IMR-90 (cell line): ENCODE data around the gene SSH2.

ENCODE experiments used
- CHD1 ChIP-seq: IDR thresholded peaks from 2 replicates; pipeline ENCODE4 v1.6.1; 2012; ENCODE audit warnings: low read depth, low read length, improper control_type of control experiment
- MAFK ChIP-seq: IDR thresholded peaks from 2 replicates; pipeline ENCODE4 v1.6.1; 2012; ENCODE audit warnings: low read depth, low read length, improper control_type of control experiment
- MXI1 ChIP-seq: IDR thresholded peaks from 2 replicates; pipeline ENCODE4 v1.6.1; 2012; ENCODE audit warnings: low read depth, mild to moderate bottlenecking, low read length, moderate library complexity, borderline replicate concordance
- POLR2A ChIP-seq: IDR thresholded peaks from 2 replicates; pipeline ENCODE4 v1.6.1; 2012; ENCODE audit warnings: mild to moderate bottlenecking, low read depth, low read length
- RAD21 ChIP-seq: IDR thresholded peaks from 2 replicates; pipeline ENCODE4 v1.6.1; 2012; ENCODE audit warnings: low read length, improper control_type of control experiment
- RCOR1 ChIP-seq: IDR thresholded peaks from 2 replicates; pipeline ENCODE4 v1.6.1; 2012; ENCODE audit warnings: mild to moderate bottlenecking, low read length, improper control_type of control experiment; ENCODE audit not compliant: insufficient replicate concordance
- RFX5 ChIP-seq: IDR thresholded peaks from 2 replicates; pipeline ENCODE4 v1.8.0; 2012; ENCODE audit warnings: low read depth, mild to moderate bottlenecking, low read length, moderate library complexity
- TF ChIP-seq, protein P1 (sequence below): conservative IDR thresholded peaks from 2 replicates; pipeline ENCODE4 v1.5.1; 2012; ENCODE audit warnings: mild to moderate bottlenecking, low read depth, low read length, improper control_type of control experiment

DNA sequence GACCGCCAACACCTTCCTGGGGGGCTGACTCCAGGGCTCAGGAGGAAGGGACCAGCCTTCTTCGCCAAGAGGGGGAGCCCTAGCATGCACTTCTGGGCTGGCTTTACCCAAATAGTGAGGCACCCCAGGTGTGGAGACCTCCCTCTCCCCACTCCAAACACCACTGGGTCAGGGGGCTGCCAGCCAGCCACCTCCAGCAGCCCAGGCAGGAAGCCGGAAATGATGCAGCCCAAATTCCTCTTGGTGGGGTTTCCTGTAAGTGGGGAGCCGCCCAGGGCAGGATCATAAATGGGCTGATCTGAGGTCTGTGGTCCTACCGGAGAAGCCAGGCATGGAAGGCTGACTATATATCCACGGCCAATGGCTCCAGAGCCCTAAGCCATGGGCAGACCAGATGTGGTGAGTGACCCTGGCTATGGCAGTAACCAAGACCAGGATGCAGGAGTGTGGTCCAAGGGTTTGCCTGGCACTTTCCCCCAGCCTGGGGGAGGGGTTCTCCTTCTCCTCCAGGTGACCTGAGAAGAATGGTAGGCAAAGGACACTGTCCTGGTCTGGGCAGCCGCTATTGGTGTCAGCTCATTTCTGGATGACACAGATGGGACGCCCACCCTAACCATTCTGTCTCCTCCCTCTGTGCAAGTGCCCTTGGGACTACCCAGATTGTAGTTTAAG lies 344.8 kb downstream of the SSH2 start:
- TF ChIP-seq POLR2A (no peak), RAD21 (no peak), RFX5 (no peak), MXI1 (no peak), RCOR1 (no peak), MAFK (no peak), CHD1 (no peak)
- TF ChIP-seq, protein P1, sequence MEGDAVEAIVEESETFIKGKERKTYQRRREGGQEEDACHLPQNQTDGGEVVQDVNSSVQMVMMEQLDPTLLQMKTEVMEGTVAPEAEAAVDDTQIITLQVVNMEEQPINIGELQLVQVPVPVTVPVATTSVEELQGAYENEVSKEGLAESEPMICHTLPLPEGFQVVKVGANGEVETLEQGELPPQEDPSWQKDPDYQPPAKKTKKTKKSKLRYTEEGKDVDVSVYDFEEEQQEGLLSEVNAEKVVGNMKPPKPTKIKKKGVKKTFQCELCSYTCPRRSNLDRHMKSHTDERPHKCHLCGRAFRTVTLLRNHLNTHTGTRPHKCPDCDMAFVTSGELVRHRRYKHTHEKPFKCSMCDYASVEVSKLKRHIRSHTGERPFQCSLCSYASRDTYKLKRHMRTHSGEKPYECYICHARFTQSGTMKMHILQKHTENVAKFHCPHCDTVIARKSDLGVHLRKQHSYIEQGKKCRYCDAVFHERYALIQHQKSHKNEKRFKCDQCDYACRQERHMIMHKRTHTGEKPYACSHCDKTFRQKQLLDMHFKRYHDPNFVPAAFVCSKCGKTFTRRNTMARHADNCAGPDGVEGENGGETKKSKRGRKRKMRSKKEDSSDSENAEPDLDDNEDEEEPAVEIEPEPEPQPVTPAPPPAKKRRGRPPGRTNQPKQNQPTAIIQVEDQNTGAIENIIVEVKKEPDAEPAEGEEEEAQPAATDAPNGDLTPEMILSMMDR = peak; percentile 26; the same call in 1 of the 2 replicates
